CD4-positive, alpha-beta T cell treated with Interleukin-2 at 100 ng/mL for 4 hours (primary cell): ENCODE data around the gene ZBTB40.

ENCODE experiments used
- DNase-seq: peaks from one replicate; pipeline ENCODE4 v3.0.0-alpha.2; 2020; ENCODE audit warnings: low spot score

Gene ZBTB40

DNA sequence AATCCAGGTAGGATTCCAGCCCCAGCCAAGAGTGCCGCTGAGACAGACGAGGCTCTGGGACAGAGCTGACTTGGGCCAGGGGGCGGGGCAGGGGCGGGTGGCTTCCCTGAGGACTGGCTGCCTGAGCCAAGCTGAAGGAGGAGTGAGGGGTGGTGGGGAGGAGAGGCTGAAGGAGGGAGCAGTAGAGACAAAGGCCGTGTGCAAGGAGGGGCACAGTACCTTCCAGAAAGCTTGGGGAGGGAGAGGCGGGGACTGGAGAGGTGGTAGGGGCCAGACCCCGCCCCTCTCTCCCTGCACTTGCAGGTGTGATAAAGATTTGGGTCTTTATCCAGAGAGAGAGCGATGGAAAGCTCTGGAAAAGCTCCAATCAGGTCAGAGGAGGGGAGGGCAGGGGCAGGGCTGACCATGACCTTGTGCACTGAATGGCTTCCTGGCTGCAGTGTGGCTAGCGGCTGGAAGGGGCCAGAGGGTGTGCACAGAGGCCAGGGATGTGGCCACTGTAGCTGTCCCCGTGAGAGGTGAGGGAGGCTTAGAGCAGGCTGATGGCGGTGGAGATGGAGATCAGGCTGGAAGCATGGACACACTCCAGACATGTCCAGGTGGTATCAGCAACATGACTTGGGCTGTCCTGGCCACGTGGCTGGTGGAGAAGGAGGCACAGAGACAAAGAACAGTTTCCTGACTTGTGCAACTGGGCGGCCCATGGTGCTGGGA lies 104.9 kb downstream of the ZBTB40 start:
- no peak for DNase-seq

DNA sequence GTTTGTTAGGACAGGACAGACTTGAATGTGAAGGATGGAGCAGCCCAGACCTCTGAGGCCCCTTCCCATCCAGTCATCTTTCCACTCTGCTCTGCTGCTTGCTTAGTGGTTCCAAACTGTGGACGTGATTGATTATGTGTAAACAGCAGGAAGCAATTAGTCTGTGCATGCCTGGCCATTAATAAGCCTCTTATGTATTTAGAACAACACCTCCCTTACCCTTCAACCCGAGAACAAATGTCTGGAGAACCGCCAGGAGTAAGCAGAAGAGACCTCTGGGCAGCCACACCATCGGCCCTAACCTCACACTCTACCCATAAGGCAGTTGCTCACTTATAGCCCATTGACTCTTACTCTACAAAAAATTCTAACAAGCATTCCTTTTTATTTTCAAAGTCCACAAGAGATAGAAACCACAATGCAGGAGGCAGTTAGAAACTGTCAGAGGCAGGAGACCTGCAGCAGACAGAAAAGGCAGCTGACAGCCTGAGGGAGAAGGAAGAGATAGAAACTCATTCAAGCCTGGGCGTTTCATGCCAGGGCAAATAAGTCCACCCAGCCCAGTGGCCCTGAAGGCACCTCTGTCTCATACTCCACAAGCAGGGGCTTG lies 105.8 kb downstream of the ZBTB40 start:
- no peak for DNase-seq

DNA sequence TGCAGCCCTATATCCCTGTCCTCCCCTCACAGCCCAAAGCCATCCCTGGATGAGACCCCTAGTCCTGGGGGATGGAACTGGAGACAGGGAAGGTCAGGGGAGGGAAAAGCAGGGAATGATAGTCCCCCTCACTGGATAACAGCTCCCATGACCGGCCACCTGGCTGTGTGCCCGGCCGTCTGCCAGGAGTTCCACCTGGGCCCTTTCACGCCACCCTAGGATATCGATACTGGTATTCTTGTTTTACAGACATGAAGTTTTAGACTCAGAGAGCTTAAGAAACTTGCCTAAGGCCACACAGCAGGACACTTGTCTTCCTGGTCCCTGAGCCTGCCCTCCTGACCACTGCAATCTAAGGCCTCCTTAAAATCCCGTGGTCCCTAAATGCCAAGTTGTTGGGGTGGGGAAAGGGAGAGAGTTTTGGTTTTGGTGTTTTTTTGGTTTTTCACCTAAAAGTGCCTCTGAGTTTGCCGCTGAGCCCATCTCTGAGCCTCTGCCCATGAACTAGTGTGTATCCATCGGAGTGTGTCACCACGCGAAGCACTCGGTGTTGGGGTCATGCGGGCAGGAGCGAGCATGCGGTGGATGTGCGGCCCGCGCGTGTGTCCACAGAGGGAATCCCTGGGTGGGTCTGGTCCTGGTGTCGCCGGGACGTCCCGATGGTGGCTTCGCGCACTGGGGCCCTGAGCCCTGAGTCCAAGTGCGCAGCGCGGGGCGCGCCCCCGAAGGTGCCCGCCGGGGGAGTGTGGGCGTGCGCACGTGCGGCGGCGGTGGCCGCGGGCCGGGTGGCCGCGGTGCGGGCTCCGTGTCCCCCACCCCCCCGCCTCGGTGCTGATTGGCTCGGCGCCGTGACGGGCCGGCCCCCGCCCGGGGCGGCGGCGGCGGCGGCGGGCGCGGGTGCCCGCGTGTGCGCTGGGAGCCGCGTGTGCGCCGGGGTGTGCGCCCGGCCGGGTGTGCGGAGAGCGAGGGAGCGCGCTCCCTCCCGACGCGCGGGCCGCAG lies 111.2 kb downstream of the ZBTB40 start, which contains the start of gene EPHA8:
Gene EPHA8, plus strand, starts transcription at position 906 of the 1,000 bp plus-strand sequence. CDS start 147 bp downstream, outside the sequence.
- DNase-seq: no peak

DNA sequence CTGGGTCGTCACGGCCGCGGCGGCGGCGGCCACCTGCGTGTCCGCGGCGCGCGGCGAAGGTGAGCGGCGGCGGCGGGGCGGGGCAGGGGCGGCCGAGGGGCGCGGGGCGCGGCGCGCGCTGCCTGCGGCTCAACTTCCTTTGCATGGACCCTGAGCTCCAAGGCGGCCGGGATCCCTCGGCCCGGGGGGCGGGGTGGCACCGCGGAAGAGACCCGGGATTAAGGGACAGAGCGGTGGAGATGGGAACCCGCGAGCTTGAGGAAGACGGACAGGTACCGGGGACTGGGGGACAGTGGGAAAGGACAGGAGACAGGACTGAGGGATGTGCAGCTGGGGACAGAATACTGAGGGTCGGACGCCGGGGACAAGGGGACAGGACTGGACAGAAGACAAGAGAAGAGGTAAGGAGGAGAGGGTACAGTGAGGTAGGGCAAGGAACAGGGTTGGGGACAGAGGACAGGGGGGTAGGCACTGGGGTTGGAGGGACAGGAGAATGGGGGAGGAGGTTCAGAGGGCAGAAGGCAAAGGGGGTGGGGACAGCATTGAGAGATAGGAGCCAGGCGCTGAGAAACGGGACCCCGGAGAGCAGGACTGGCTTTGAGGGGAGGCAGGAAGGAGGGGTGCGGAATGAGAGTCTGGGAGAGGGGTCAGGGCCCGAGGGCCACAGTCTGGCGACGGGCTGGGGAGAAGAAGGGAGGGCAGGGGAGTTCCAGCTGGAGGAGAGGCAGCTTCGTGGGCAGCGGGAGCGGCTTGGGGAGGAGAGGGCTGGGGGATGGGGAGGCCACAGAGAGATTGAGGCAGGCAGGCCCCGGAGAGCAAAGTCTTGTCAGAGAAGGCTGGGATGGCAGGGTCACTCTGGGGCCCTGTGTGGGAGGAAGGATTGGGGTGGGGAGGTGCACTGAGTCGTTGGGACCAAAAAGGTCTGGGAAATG lies 112.3 kb downstream of the ZBTB40 start:
- DNase-seq: no peak

DNA sequence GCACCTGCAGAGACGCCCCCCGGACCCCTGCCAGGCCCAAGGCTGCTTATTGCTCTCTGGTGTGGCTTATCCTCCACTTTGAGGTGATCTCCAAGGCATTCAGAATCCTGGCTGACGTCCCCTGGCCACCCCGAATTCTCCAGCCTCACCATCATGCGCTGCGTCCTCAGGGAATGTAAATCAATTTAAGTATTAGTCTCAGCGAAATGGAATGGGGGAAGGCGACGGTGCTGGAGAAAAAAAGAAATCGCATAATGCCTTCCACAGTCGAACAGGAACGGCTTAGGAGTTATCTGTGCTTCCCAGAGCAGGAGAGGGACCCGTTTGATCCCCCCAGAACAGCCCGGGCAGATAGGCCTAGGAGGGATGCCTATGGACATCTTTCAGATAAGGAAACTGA lies 114.5 kb downstream of the ZBTB40 start:
- DNase-seq: no peak

DNA sequence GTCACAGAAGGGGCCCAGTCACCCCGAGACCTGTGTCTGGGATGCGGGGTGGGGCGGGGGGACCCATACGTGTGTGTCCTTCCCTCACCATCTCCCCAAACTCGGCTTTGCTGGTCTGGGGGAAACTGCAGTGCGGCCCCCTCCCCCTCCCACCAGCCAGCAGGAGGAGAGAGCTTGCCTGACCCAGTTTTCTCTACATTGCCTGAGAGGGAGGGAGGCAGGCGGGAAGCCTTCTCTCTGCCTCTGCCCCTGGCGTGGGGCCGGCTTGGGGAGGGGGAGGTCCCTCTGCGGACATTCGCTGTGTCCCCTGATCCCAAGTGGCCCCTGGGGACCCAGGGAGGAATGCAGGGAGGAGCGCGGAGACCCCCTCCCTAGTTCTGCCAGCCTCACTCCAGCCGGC lies 115.5 kb downstream of the ZBTB40 start:
- no peak for DNase-seq

DNA sequence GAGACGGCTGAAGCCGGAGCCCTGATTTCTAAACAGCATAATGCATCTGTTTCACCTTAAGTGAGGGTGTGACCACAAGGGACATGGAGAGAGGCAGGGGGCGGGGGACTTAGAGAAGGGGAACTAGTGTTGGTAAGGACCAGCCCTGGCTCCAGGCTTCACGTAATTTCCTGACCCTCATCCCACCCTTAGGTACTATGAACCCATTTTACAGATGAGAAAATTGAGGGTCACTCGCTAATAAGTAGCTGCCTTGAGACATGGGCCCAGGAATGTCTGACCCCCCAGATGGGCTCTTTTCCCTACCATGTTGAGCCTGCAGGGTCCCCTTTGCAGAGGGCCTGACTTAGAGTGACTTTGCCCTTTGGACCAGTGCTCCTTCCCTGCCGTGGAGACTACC lies 116.3 kb downstream of the ZBTB40 start:
- DNase-seq: no peak

DNA sequence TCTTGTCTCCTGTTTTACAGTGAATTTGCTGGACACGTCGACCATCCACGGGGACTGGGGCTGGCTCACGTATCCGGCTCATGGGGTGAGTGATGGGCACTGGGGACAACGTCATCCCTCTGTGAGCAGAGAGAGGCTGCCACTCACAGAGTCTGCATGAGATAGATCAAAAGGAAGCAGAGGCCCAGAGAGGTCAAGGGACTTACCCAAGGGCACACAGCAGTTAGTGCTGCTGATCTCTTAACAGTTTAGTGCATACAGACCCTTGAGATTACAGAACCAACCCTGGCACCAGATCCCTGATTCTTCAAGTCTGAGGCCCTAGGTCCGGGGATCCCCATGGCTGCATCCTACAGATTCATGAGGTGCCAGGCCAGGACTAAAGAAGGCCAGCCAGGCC lies 117.6 kb downstream of the ZBTB40 start:
- DNase-seq: no peak

DNA sequence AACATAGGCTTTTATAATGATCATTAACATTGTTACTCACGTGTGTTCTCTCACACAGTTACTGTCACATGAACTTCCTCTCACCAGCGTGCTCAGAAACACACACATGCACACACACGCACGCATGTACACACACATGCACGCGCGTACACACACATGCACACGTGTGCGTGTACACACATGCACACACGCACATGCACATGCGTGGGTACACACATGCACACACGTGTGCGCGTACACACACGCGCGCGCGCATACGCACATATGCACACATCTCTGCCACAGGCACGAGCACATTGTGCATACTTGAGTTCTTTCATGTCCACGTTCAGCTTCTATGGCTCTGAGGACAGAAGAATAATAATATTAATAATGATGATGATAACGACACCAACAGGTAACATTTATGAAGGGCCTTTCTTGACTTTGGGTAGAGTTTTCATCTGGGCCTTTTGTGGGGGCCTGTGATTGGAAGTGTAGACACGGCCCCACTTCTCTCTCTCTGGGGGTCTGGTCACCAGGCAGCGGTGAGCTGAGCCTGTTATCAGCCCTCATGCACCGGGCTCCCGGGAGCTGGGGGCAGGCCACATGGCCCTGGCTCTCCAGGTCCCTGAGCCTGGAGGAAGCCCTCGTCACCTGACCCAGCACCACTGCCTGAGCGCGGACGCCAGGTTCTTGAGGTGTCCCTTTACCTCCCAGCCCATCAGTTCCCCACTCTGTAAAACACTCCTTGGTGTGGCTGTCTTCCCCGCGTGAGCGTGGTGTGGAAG lies 118.7 kb downstream of the ZBTB40 start:
- DNase-seq: no peak

DNA sequence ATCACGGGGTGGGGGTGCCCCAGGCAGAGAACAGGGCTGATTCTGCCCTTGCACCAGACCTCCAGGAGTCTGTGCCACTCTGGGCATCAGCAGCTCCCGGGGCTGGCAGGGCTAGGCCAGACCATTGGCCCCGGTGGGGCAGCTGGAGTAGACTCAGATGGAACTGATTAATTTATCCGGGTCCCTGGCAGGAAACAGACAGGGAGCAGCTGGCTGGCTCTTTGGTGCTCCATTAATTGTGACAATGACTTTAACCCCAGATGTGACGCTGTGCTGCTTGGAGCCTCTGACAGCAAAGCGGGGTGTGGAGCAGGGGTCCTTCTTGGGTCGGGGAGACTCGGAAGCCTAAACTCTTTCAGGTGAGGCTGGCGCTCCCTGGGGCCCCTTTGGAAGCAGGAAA lies 121.2 kb downstream of the ZBTB40 start:
- no peak for DNase-seq

DNA sequence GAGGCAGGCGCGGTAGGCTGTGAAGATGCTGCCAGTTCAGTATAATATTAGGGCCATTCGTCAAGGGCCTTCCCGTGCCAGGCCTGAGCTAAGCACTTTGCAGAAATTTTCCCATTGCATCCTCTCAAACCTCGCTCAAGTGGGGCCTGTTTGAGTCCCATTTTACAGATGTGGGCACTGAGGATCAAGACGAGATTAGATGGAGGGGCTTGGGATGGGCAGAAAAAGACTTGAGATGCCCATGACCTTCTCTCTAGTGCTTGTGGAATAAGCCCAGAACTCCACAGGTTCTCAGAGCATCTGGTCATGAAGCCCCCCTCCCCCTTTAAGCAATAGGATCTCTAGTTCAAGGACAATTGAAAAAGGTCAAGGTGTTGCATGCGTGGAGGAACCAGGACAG lies 121.6 kb downstream of the ZBTB40 start:
- no peak for DNase-seq

DNA sequence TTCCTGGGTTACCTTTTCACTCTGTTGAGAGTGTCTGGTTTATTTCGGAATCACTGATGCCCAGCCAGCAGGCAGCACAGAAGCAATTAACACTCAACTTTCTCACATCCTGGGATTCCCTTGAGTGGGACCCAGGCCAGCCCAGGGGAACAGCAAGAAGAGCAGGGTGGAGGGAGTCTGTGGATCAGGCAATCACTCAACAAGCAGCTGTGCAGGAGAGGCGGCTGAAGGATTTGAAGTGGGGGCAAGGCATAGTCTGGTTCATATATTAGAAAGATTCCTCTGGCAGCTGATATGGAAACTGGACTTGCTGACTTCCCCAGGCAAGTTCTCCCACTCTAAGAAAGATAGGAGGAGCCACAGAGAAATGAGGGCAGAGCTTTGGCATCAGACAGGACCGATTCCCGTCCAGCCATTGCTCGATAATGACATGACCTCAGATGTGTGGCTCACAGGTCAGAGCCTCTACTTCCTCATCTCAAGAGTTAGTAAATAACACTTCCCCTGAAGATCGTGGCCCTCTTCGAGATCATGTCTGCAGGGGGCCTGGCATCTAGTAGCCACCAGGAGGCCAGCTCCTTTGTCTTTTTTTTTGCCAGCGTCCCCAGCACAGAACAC lies 124.0 kb downstream of the ZBTB40 start:
- DNase-seq: no peak

DNA sequence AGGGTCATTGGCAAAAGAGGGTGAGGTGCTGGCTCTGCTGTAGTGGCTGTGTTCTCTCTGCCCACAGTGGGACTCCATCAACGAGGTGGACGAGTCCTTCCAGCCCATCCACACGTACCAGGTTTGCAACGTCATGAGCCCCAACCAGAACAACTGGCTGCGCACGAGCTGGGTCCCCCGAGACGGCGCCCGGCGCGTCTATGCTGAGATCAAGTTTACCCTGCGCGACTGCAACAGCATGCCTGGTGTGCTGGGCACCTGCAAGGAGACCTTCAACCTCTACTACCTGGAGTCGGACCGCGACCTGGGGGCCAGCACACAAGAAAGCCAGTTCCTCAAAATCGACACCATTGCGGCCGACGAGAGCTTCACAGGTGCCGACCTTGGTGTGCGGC lies 124.5 kb downstream of the ZBTB40 start:
- no peak for DNase-seq

DNA sequence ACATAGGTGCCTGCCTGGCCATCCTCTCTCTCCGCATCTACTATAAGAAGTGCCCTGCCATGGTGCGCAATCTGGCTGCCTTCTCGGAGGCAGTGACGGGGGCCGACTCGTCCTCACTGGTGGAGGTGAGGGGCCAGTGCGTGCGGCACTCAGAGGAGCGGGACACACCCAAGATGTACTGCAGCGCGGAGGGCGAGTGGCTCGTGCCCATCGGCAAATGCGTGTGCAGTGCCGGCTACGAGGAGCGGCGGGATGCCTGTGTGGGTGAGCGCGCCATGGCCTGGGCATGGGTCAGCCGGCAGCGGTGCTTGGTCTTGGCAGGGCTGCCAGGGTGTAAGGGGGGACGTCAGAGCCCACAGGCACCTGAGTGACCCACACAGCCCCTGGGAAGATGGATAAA lies 125.0 kb downstream of the ZBTB40 start:
- no peak for DNase-seq

DNA sequence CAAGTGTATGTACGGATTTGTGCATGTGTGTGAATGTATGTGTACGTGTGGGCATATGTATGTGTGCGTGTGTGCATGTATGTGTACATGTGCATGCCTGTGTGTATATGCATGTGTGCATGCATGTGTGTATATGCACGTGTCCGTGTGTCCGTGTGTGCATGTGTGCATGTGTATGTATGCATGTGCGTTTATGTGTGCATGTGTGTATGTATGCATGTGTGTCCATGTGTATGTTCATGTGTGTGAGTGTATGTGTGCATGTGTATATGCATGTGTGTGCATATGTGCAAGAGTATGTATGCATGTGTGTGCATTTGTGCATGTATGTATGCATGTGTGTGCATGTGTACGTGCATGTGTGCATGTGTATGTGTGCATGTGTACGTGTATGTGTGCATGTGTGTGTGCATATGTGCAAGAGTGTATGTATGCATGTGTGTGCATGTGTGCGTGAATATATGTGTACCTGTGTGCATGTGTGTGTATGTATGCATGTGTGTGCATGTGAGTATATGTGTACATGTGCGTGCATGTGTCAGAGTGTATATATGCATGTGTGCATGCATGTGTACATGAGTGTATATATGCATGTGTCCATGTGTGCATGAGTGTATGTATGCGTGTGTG lies 127.2 kb downstream of the ZBTB40 start:
- DNase-seq: no peak

DNA sequence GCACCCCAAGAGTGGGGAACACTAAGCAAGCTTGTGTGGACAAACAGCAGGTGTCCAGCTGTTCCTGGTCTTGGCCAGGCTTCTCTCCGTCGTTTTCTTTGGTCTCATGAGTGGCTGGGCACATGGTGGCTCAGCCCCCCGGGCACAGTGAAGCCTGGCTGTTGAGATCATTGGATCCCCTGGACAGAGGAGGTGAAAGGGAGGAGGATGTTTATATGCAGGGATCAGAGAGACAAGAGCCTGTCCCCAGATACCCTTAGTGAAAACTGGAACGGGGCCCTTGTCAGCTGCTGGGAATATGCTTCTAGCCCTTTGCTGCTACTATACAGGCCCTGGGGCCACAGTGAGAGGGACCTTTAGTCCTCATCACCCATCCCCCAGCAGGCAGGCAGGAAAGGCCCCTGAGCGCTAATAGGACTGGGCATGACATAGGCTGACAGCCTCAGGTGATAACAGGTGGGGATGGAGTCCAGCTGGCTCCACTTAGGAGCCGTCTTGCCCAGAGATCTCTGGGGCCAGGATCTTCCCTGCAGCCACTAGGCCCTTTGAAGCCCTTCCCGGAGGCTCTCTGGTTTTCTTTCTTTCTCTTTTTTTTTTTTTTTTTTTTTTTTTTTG lies 128.0 kb downstream of the ZBTB40 start:
- no peak for DNase-seq
